IPS-15b (cell line): ENCODE measurements around the gene FBLN7.

Source experiments
- H3K27me3 ChIP-seq: one replicate; pipeline ENCODE4 v1.6.1; 2013; ENCODE audit warnings: low read length; ENCODE audit not compliant: control insufficient read depth, insufficient read depth
- H3K36me3 ChIP-seq: one replicate; pipeline ENCODE4 v1.6.1; 2013; ENCODE audit warnings: low read length; ENCODE audit not compliant: control insufficient read depth, insufficient read depth
- H3K4me1 ChIP-seq: one replicate; pipeline ENCODE4 v1.6.1; 2013; ENCODE audit warnings: mild to moderate bottlenecking, low read length; ENCODE audit not compliant: control insufficient read depth, insufficient read depth
- H3K4me3 ChIP-seq: one replicate; pipeline ENCODE4 v1.5.1; 2013; ENCODE audit warnings: low read depth, low read length
- H3K9ac ChIP-seq: one replicate; pipeline ENCODE4 v1.6.1; 2013; ENCODE audit warnings: low read depth, mild to moderate bottlenecking, low read length
- H3K9me3 ChIP-seq: one replicate; pipeline ENCODE4 v1.6.1; 2013; ENCODE audit warnings: mild to moderate bottlenecking, low read length; ENCODE audit not compliant: control insufficient read depth, insufficient read depth

Gene FBLN7

DNA sequence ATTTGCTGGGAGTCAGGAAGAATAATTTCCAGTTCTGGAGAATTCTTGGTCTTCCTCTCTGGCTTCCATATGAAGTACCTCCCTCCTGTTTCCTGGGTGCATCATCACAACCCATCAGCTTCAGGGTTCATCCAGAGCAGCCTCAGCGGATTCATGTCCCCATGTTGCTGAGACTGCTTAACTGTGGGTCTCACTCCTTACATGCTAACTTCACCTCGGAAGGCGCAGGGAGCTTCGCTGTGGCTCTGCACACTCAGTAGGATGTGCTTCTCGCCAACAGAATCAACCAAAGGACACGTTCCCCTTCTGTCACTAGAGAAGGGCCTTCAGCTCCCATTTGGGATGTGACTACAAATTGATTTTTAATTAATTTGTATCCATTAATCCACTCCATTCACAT, 24.2 kb downstream of the FBLN7 start:
- no peaks in the 10 kb centered on the region for H3K9me3 ChIP-seq
- H3K9ac ChIP-seq = no peak overlapping the region
- no peaks in the 10 kb centered on the region for H3K36me3 ChIP-seq

GRCh38 chr2:112162956-112163355, 24.8 kb downstream of the FBLN7 start:
- Histone ChIP-seq H3K9me3 (no peaks in the 10 kb centered on the region), H3K4me1 (no peaks in the 10 kb centered on the region), H3K27me3 (peaks cover 2% of the 10 kb centered on the region), H3K4me3 (no peak overlapping the region), H3K36me3 (no peaks in the 10 kb centered on the region), H3K9ac (no peak overlapping the region)

More for the DNA sequence above, 24.2 kb downstream of the FBLN7 start:
- Histone ChIP-seq H3K27me3 (peaks cover 2% of the 10 kb centered on the region), H3K4me3 (no peak overlapping the region), H3K4me1 (no peaks in the 10 kb centered on the region)

DNA sequence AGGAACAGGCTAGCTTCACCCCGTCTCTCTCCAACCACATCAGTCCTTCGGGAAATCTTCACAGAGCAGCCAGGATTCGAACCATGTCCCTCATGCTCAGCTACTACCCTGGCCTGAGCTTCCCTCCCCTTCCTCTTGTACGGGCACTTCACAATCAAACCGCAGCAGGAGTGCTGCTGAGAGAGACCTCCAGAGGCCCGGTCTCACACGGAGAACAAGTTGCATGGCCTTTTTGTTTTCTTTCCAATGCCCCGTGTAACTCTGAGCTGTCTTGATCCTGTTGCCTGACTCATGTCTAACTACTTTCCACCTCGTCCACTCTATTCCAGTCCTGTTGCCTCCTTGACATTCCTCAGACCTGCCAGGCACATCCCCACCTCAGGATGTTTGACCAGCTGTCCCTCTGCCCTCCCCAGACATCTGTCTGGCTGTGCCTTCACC, 25.4 kb downstream of the FBLN7 start:
- Histone ChIP-seq H3K4me1 (no peaks in the 10 kb centered on the region), H3K9me3 (no peaks in the 10 kb centered on the region), H3K9ac (no peak overlapping the region)

GRCh38 chr2:112164876-112165275, 26.7 kb downstream of the FBLN7 start:
- H3K9me3 ChIP-seq = no peaks in the 10 kb centered on the region
- H3K4me3 ChIP-seq = no peak overlapping the region
- no peak overlapping the region for H3K9ac ChIP-seq
- no peaks in the 10 kb centered on the region for H3K4me1 ChIP-seq
- no peaks in the 10 kb centered on the region for H3K36me3 ChIP-seq
- H3K27me3 ChIP-seq = peaks cover 2% of the 10 kb centered on the region

More for the DNA sequence above, 25.4 kb downstream of the FBLN7 start:
- no peak overlapping the region for H3K4me3 ChIP-seq
- peaks cover 2% of the 10 kb centered on the region for H3K27me3 ChIP-seq
- no peaks in the 10 kb centered on the region for H3K36me3 ChIP-seq

DNA sequence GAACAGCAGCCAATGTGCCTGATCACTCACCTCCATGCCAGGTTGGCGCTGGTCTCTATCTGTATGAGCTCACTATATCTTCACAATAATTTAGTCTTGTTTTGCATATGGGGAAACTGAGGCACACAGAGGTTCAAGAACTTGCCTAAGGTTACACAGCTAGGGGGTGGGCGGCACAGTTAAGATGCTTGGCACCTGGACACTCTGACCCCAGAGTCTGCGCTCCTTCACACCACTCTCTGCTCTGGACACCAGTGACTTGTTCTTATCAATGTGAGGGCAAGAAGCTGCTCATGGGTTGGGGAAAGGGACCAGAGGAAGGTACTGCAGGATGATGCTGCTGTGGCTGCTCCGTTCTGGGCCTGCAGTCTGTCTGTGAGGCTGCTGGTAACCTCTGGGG, 27.1 kb downstream of the FBLN7 start:
- Histone ChIP-seq H3K27me3 (peaks cover 2% of the 10 kb centered on the region), H3K4me1 (no peaks in the 10 kb centered on the region), H3K4me3 (no peak overlapping the region), H3K36me3 (no peaks in the 10 kb centered on the region), H3K9me3 (no peaks in the 10 kb centered on the region), H3K9ac (no peak overlapping the region)

- Histone ChIP-seq H3K9ac (no peak overlapping the region), H3K27me3 (peaks cover 2% of the 10 kb centered on the region), H3K36me3 (no peaks in the 10 kb centered on the region), H3K9me3 (no peaks in the 10 kb centered on the region), H3K4me3 (no peak overlapping the region), H3K4me1 (no peaks in the 10 kb centered on the region)
Observed at GRCh38 chr2:112166806-112167499, 28.8 kb downstream of the FBLN7 start.

DNA sequence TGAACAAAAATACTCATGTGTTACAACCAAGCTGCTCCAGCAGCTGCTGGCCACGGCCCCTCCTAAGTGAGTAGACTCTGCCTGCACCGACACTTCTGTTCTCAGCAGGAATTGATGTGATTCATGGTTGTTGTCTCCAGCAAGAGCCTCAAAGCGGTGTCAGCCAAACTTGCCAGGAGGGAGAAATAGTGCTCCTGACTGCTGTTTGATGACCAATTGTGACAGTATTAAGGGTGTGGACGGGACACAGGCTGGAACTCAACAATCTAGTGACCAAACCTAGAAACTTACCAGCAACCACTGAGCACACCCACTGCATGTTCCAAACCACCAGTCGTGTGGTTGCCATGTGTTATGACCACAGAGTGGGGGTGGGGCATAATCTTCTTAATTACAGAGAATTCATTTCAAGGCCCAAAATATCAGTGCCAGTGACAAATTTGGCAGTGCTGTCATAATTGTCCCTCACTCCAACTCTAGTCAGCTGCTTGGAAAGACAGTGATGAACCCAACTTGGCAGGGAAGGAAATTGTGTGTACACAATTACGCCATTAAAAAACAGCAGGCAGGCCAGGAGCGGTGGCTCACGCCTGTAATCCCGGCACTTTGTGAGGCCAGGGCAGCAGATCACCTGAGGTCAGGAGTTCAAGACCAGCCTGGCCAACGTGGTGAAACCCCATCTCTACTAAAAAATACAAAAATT, 30.4 kb downstream of the FBLN7 start:
- Histone ChIP-seq H3K9me3 (no peaks in the 10 kb centered on the region), H3K4me1 (no peaks in the 10 kb centered on the region), H3K9ac (no peak overlapping the region), H3K4me3 (no peak overlapping the region), H3K36me3 (no peaks in the 10 kb centered on the region), H3K27me3 (peaks cover 2% of the 10 kb centered on the region)

DNA sequence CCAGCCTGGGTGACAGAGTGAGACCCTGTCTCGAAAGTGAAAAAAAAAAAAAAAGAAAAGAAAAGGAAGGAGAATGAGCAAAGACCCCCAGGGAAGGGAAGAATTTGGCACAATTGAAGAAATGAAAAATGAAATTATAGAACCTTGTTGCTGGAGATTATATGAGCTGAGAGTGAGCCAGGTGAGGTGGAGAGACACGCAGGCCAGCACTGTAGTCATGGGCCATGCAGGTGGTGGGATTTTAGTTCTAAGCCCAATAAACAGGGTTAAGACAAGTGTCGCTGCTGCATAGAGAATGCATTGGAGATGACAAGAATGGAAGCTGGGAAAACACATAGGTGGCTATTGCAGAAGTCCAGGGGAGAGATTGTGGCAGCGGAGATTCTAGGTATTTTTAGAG, 32.3 kb downstream of the FBLN7 start:
- Histone ChIP-seq H3K9ac (no peak overlapping the region), H3K4me3 (no peak overlapping the region), H3K9me3 (no peaks in the 10 kb centered on the region), H3K27me3 (peaks cover 2% of the 10 kb centered on the region), H3K4me1 (no peaks in the 10 kb centered on the region), H3K36me3 (no peaks in the 10 kb centered on the region)

DNA sequence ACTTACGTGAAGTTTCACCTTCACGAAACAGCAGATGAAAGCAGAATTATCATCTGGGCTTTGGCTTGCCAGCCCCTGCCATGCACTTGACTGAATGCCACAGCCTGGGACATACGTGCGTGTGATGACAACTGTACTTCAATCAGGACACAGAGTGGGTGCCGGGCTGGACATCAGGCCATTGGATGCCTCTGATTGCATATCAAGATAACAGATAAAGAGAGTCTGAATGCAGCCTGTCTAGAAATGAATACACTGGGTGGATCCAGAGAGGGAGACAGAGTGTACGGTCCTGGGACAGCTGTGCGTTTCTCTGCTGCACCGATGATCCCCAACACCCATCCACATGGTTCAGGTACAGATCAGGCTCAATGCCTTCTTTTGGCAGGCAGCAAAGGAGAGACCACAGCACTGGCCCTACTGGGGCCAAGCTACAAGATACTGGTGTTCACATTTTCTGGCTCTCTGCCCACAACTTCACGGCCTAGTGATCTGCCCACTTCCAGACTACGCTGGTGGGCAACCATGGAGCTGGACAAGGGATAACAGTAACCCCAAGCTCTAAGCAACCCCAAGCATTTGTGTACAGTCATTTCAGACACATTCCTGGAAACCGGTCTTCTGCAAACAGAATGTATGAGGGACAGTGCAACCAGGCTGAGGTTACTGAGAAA, 35.6 kb downstream of the FBLN7 start:
- Histone ChIP-seq H3K9ac (no peak overlapping the region), H3K4me1 (no peaks in the 10 kb centered on the region), H3K9me3 (no peaks in the 10 kb centered on the region), H3K4me3 (no peak overlapping the region), H3K36me3 (no peaks in the 10 kb centered on the region), H3K27me3 (no peaks in the 10 kb centered on the region)

GRCh38 chr2:112174383-112174782, 36.2 kb downstream of the FBLN7 start:
- H3K36me3 ChIP-seq = no peaks in the 10 kb centered on the region
- no peak overlapping the region for H3K4me3 ChIP-seq
- H3K9ac ChIP-seq = no peak overlapping the region
- no peaks in the 10 kb centered on the region for H3K4me1 ChIP-seq
- H3K9me3 ChIP-seq = no peaks in the 10 kb centered on the region
- H3K27me3 ChIP-seq = no peaks in the 10 kb centered on the region

GRCh38 chr2:112175333-112175732, 37.1 kb downstream of the FBLN7 start:
- peaks cover 2% of the 10 kb centered on the region for H3K27me3 ChIP-seq
- H3K4me3 ChIP-seq = no peak overlapping the region
- no peaks in the 10 kb centered on the region for H3K36me3 ChIP-seq
- no peak overlapping the region for H3K9ac ChIP-seq
- H3K4me1 ChIP-seq = no peaks in the 10 kb centered on the region
- no peaks in the 10 kb centered on the region for H3K9me3 ChIP-seq
